Skin epidermis (tissue), 12 donors: Measurements from ENCODE around the gene RBCK1.
"Not testable (repeated sequence)": the region's sequence is repeated elsewhere in the genome, so short reads cannot be mapped to it uniquely, and the experiment has no call there.

Experiments used
- H3K27ac ChIP-seq, 21 experiments: fragments of 200-600 bp; sonication (generic) in 11 of 21; one replicate each; pipeline ENCODE4 v1.5.0; 2020; ENCODE audit warnings: mild to moderate bottlenecking in 3 of 21, inconsistent platforms in 2 of 21, moderate library complexity in 2 of 21
- H3K4me3 ChIP-seq, 7 experiments: fragments of 200-600 bp; sonication (generic) in 2 of 7; one replicate each; pipeline ENCODE4 v1.5.0; 2020; ENCODE audit warnings: inconsistent platforms in 2 of 7, mild to moderate bottlenecking in 2 of 7, moderate library complexity in 1 of 7

The RBCK1 gene

GRCh38 chr20:458776-459175, 50.7 kb downstream of the RBCK1 start:
- Histone ChIP-seq H3K27ac (no peak overlapping the region), H3K4me3 (no peak overlapping the region)

GRCh38 chr20:460180-460579, 52.1 kb downstream of the RBCK1 start:
- H3K4me3 ChIP-seq, result no peak overlapping the region
- no peak overlapping the region for H3K27ac ChIP-seq

DNA sequence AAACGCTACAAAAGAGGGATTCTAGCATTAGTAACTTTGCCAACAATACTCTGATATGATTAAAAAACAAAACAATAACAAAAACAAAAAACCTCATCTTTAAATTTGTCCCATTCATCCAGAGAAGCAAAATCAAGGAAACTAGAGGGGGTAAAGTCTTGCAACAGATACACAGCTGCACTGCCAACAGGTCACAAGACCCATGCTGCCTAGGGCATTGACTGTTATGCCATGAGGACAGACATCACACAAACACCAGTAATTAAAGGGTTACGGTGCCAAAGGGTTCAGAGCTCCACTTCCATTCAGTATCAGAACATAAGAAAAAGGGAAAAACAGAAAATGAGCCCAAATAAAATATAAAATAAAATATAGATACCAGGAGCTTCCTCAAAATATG, 52.6 kb downstream of the RBCK1 start:
- Histone ChIP-seq H3K4me3 (peak overlapping the region in 2 of 7 experiments; percentile 59 to 94), H3K27ac (peak overlapping the region in 5 of 21 experiments; percentile 91 to 98 (median 97))

DNA sequence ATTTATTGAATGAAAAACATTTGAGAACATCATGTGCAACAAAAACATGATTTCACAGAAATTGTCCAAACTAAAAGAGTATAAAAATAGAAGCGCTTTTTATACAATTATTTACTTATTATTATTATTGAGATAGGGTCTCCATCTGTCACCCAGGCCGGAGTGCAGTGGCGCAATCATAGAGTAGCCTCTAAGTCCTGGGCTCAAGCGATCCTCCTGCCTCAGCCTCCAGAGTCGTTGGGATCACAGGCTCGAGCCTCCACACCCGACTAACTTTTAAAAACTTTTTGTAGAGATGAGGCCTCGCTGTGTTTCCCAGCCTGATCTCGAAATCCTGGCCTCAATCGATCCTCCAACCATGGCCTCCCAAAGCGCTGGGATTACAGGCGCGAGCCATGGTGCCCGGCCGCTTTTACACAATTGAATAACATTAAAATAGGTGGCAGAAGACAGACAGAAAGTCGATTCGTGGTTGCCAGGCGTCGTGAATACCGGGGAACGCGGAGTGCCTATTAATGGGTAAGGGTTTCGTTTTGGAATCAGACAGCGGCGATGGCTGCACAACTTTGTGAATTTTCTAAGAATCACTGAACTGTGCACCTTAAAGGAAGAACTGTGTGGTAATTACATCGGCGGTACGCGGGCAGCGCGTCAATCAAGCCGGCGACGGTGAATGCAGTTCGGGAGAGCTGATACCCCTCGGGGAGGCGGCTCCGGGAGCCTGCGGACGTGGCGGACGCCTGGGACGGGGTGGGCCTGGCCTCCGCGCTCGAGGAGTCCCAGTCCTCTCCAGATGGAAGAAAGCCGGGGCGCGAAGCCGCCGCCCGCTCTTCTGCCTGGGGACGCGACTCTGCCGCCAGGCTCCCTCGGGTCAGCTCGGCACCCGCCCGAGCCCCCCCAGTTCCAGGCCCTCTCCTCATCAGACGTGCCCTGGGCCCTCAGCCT, 53.4 kb downstream of the RBCK1 start:
- H3K27ac ChIP-seq, result peak overlapping the region; percentile 78 to 98 (median 94)
- H3K4me3 ChIP-seq, result peak overlapping the region; percentile 59 to 96 (median 89)

- peak within 1 kb of the TSS; percentile 59 to 96 (median 89) for H3K4me3 ChIP-seq
- H3K27ac ChIP-seq, result peak within 1 kb of the TSS; percentile 78 to 98 (median 94)
These were observed 54.3 kb downstream of the RBCK1 start, which contains the start of gene TBC1D20 for GRCh38 chr20:462199-462991. Gene TBC1D20, minus strand, starts transcription at chr20:462533. Its CDS starts 128 bp downstream, at chr20:462405.

DNA sequence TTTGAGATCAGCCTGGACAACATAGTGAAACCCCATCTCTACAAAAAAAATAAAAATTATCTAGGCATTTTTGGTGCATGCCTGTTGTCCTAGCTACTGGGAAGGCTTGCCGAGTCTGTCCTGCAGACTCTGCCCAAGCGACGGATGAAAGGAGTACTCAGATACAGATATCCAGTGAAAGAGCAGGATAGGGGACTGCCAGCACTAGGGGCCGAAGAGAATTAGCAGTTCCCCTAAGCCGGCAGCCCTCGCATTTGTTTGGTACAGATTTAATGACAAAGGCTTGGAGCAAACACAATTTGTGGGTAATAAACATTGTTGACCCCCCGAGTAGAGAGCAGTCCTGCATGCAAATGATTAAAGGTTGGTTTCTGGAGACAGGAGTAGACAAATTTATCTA, 59.7 kb downstream of the RBCK1 start:
- no peak overlapping the region for H3K4me3 ChIP-seq

DNA sequence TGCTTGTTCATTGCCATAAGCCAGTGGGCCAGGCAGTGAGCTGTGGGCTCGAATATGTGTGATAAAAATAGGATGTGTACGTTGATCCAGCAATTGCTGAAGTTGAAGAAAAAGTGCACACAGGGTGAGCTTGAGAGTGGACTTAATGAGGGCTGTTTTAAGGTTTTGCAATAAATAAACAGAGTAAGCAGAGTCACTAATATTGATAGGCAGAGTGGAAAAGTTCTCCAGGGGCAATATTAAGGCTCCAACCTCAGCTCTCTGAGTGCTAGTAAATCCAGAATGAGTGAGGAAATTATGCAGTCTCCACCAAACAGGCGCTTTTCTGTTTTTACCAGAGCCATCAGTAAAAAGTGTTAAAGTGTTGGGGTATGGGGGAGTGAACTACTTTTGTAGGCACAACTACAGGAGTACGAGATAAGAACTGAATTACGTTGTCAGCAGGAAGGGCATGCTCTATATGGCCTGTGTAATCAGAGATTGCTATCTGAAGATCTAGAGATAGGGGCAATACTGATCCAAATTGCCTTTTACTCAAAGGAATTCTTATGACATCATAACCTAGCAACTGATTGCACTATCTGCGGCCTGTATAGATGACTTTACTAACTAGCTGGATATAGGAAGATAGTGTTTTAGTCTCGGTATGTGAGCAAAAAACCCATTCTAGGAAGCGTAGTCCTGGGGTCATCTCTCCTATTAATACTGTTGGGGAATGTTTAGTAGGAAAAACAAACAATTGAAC, 61.8 kb downstream of the RBCK1 start:
- H3K27ac ChIP-seq, result no peak overlapping the region
- H3K4me3 ChIP-seq, result no peak overlapping the region

More for the DNA sequence above, 59.7 kb downstream of the RBCK1 start:
- H3K27ac ChIP-seq, result no peak overlapping the region

DNA sequence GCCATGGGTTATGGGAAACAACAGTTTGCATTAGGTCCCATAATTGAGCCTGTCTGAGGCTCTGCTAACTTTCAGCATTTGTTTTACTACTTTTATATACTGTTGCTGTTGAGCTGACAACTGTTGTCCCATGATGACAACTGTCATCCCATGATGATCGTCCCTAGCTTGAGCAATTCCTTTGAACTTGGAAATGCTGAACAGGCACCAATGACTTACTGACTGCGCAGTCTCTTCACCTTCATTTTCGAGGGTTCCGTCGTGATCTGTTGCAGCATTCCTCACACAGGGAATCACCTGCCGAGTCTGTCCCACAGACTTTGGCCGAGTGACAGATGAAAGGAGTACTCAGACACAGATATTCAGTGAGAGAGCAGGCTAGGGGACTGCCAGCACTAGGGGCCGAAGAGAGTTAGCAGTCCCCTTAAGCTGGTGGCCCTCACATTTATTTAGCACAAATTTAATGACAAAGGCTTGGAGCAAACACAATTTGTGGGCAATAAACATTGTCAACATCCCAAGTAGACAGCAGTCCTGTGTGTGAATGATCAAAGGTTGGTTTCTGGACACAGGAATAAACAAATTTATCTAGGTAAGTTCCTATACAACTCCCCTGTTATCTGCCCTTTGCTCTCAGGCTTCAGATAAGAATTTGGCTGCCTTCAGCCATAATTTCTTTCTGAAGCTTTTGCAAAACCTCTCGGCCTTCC, 64.2 kb downstream of the RBCK1 start:
- Histone ChIP-seq H3K4me3 (no peak overlapping the region), H3K27ac (no peak overlapping the region)

GRCh38 chr20:472889-473292, 64.8 kb downstream of the RBCK1 start:
- H3K4me3 ChIP-seq, result no peak overlapping the region
- H3K27ac ChIP-seq, result no peak overlapping the region

DNA sequence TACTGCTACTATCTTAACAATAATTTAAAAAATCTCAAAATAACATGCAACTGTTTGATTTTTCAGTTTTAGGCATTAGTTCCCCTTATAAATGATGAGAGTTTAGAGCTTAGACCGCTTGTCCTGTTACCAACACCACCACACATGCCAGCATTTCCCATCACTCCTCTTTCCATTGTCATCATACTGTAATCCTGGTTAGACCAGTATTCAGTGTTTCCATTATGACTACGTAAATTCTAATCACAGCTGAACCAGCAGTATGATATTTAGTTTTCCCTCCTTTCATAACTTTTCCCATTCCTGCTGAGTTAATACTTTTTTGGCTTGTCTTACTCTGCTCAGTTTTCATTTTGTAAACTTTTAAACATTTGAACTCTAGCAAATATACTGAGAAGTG, 66.5 kb downstream of the RBCK1 start:
- no peak overlapping the region for H3K4me3 ChIP-seq
- no peak overlapping the region for H3K27ac ChIP-seq

DNA sequence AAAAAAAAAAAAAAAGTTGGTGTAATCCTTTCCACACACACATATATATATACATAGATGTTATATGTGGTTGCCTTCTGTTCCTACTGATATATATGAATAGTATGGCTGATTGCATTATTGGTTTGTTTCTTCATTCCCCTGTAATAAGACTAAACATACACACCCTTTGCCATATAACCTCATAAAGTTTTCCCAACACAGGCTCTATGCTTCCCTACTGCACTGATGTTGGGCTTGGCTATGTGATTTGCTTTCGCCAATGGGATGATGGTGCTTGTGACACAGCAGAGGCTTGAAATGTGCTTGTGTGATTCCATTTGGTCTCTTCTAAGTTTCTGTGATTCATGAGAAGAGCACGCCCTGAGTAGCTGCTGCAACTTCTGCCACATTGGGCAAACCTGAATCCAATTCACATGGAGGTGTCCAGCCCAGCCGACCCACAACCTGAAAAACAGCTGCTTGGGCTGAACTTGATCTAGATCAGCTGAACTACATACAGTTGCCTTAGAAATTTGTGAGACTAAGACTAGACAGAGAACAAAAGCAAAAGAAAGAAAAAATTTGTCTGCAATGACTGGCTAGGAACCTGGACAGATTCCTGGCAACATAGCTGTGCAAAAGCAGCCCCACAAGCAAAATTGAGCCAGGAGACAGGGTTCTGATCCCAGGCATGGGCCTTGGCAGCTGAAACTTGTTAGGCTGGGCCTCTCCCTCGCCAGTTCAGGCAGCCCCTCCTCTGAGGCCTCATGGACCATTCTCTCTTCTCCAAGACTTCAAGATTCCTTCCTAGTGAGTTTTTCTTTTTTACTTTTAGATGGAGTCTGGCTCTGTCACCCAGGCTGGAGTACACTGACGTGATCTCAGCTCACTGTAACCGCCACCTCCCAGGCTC, 67.6 kb downstream of the RBCK1 start:
- no peak overlapping the region for H3K4me3 ChIP-seq
- H3K27ac ChIP-seq, result peak overlapping the region in 4 of 21 experiments; percentile 5 to 48 (median 30)

DNA sequence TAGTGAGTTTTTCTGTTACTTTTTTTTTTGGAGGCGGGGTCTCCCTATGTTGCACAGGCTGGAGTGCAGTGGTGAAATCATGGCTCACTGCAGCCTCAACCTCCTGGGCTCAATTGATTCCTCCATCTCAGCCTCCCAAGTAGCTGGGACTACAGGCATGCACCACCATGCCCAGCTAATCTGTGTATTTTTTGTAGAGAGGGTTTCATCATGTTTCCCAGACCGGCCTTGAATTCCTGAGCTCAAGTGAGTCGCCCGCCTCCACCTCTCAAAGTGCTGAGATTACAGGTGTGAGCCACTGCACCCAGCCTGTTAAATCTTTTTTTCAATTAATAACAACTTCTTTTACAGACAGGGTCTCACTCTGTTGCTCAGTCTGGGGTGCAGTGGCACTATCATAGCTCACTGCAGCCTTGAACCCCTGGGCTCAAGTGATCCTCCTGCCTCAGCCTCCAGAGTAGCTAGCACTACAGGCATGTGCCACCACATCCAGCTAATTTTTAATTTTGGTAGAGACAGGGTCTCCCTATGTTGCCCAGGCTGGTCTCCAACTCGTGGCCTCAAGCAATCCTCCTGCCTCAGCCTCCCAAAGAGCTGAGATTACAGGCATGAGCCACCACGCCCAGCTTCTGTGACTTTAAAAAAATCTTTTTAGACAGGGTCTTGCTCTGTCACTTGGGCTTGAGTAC, 68.6 kb downstream of the RBCK1 start:
- H3K27ac ChIP-seq, result peak overlapping the region in 2 of 21 experiments; percentile 24 to 36
- H3K4me3 ChIP-seq, result not testable (repeated sequence)

GRCh38 chr20:478010-478948, 70.2 kb downstream of the RBCK1 start:
- H3K27ac ChIP-seq, result peak overlapping the region in 1 of 21 experiments; percentile 11

GRCh38 chr20:478949-479429, 70.9 kb downstream of the RBCK1 start:
- Histone ChIP-seq H3K4me3 (no peak overlapping the region), H3K27ac (no peak overlapping the region)

More at GRCh38 chr20:478010-478948, 70.2 kb downstream of the RBCK1 start:
- no peak overlapping the region for H3K4me3 ChIP-seq

GRCh38 chr20:479487-479886, 71.4 kb downstream of the RBCK1 start:
- H3K4me3 ChIP-seq, result no peak overlapping the region
- no peak overlapping the region for H3K27ac ChIP-seq

- H3K27ac ChIP-seq, result no peak overlapping the region
- no peak overlapping the region for H3K4me3 ChIP-seq
These were observed 71.9 kb downstream of the RBCK1 start for GRCh38 chr20:480044-480443.
